SW 1271 (cell line): Measurements from ENCODE around the gene ENKD1.

Experiments
- DNase-seq, 2 experiments: peaks; one replicate each; lab custom pipeline; 2025; lab: John Stamatoyannopoulos, UW

ENKD1 gene

GRCh38 chr16:67679935-67680897 is 13.7 kb upstream of the ENKD1 start:
- no peak for DNase-seq

GRCh38 chr16:67678354-67679023 is 11.9 kb upstream of the ENKD1 start:
- DNase-seq, result no peak

GRCh38 chr16:67677712-67678111 is 11.2 kb upstream of the ENKD1 start:
- DNase-seq, result no peak

DNA sequence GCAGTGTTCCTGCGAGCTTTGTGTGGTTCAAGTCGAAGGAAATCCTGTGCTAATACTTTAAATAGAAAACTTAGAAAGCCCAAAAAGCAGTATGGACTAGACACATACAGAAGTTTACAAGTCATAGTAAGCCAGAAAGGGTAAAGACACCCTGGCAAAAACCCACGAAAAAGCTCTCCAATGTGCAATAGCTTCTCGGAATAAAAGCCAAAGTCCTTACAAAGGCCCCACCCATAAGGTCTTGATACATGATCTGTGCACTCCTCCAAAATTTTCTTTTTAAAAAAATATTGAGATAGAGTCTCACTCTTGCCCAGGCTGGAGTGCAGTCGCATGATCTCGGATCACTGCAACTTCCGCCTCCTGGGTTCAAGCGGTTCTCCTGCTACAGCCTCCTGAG is 10.4 kb upstream of the ENKD1 start:
- no peak for DNase-seq

DNA sequence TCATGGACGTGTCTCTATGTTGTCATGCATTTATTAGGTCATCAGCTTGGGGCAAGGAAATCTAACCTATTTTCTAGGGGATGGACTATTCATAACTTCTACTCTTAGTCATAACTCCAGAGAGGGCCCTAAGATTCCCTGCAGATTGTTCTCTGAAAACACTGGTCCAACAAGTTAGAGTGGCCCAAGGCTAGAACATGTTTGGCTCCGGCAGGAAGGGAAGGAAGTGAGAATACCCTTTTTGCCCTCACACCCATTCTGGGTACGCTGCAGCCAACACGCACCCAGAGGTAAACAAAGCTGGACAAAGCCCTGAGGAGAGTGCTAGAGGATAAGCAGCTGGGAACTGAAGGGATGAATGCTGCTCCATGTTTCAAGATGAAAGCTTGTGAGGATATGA is 10.0 kb upstream of the ENKD1 start:
- no peak for DNase-seq

- no peak for DNase-seq
Observed at GRCh38 chr16:67675999-67676398, 9.4 kb upstream of the ENKD1 start.

GRCh38 chr16:67675579-67675935 is 9.0 kb upstream of the ENKD1 start:
- no peak for DNase-seq

- DNase-seq, result no peak
Observed at GRCh38 chr16:67674851-67675578, 8.5 kb upstream of the ENKD1 start.

- DNase-seq, result no peak
Observed at GRCh38 chr16:67673712-67674580, 7.4 kb upstream of the ENKD1 start.

- DNase-seq, result peak; percentile 31 to 40
Observed at GRCh38 chr16:67672739-67673662, 6.5 kb upstream of the ENKD1 start.

DNA sequence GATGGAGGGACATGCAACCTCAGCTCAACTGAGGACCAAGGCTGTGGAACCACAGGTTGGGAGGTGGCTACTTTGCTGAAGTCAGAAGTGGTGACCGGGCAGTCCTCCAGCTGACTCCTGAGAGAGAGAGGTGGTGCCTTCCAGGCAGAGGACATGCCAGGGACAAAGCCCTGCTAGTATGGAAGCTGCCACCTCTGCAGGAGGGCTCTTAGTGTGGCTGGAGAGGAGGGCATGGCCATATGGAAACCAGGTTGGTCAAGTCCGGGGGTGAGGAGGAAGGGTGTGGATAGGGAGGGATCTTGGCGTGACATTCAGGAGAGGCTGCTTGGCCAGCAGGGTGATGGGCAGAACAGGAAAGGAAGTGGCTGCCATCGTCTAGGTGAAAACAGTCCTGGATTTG is 5.8 kb upstream of the ENKD1 start:
- no peak for DNase-seq

DNA sequence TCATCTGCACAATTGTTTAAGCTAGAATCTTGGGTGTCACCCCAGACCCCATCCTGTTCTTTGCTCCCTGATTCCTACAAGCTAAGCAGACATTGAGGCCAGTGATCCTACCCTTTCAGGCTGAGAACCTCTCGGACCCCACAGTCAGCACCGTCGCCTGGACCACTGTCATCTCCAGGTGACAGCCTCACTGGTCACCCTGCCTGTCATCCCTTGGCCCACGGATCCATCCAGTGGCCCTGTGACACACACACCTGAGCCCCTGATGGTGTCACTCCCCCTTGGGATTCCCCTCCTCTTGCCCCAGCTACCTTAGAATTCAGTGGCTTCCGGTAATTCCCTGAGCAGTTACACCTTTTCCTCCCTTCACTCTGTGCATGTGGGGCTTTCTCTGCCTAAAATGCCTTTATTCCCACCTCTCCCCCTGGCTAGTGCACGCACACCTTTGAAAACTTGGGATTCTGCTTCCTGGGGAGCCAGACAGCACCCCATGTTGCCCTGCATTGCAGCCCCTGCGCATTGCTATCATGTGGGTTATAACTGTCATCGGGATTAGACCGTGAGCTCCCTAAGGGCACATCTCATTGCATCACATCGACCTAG is 3.0 kb upstream of the ENKD1 start:
- DNase-seq, result no peak

- DNase-seq, result no peak
Observed at GRCh38 chr16:67668495-67669157, 2.1 kb upstream of the ENKD1 start.

- DNase-seq, result peak; percentile 61 to 79
Observed at GRCh38 chr16:67667817-67668494, 1.4 kb upstream of the ENKD1 start.

DNA sequence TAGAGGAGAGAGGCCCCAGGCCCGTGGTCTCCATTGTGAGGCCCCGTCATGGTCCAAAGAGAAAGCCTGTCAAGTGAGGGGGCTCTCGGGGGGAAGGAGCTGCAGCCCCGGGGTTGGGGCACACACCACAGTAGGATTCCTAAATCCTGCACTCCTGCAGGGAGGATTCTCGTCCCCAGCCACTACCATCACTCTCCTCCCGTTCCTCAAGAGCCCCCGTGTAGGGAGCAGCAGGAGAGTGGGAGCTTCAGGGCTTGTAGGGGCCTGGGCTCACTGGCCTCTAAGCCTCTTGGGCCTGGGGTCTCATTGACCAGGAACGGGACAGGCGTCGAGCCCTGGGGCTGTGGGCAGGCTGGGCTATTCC is 885 bp upstream of the ENKD1 start:
- no peak for DNase-seq

GRCh38 chr16:67666032-67666551 is 458 bp downstream of the ENKD1 start:
- DNase-seq, result peak in 1 of 2 experiments; percentile 31

GRCh38 chr16:67665598-67665997 is 952 bp downstream of the ENKD1 start:
- DNase-seq, result no peak

DNA sequence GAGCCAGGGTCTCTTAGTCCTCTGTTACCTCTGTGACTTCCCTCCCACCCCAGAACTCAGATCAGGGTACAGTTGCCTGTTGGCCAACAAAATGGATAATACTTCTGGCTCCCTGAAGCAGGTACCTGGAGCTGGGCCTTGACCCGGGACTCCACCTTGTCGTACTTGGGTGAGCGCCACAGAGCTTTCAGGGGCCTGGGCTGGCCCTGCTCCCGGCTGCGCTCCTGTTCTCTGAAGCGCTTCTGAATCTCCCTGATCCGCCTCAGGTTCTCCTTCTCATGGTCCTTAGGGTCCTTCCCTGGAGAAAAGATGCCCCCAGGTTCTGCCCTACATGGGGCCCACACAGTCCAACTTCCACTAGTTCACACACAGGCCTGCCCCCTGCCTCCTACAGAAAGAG is 1.7 kb downstream of the ENKD1 start:
- no peak for DNase-seq

DNA sequence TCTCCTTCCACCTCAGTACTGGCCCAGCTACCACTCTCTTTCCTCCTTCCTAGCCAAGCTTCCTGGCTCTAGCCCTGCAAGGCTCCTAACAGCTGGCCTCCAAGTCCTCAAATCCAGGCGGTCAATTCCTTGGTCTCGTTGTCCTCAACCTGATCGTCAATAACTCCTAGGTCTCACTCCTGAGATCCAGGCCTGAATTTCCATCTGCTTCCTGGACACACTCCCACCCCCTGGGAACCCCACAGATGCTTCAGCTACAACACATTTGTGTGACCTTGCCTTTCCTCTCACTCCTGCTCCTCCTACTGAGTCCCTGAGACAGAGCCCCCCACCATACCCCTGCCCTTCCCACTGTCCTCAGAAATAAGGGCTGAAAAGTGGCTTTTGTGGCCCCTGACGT is 2.3 kb downstream of the ENKD1 start:
- no peak for DNase-seq
